Fibroblast of villous mesenchyme (primary cell): ENCODE results near the gene TTC7B. TPM values are rescaled to one million over a fixed set of nuclear protein-coding genes. Genes with fewer than 3 reads are reported as not detected.
A peak's percentile ranks its signal among the peaks of the same experiment; 100 is the strongest.

Experiments used
- DNase-seq: peaks from one replicate; pipeline ENCODE4 v3.0.0-alpha.2; 2010; ENCODE audit warnings: low read depth
- H3K4me3 ChIP-seq: 2 replicates; pipeline ENCODE4 v1.5.1; 2011; ENCODE audit warnings: low read depth, mild to moderate bottlenecking, low read length
- total RNA-seq: library from RNA; depleted of rRNA; stranded (reverse); fragments of >200 nt; gene quantifications from 2 replicates; pipeline ENCODE4 v1.2.3, GENCODE V29; 2012
- TF ChIP-seq, protein P1 (sequence below): IDR thresholded peaks from 2 replicates; pipeline ENCODE4 v1.5.1; 2012; ENCODE audit warnings: low read depth, mild to moderate bottlenecking, low read length; ENCODE audit not compliant: insufficient read depth

The TTC7B gene
- total RNA-seq, 1 donor: 16.8 TPM

DNA sequence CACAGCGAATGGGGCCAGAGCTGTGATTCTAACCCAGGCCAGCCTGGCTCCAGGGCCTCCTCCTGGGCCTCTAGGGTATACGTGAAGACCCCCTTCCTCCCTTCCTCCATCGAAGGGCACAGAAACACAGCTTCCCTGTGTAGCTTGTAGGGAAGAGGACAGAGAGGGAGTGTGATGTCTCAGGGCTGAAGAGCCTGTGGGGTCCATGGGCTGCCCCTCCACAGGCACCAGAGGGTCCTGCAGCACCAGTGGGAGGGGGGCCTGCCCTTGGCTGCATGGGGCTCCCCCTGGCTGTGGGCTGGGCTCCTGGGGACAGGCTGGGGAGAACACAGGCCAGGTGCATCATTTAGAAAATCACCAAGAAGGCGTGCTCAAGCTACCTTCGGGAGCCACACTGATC, 240.9 kb downstream of the TTC7B start:
- DNase-seq: no peak
- TF ChIP-seq, protein P1, sequence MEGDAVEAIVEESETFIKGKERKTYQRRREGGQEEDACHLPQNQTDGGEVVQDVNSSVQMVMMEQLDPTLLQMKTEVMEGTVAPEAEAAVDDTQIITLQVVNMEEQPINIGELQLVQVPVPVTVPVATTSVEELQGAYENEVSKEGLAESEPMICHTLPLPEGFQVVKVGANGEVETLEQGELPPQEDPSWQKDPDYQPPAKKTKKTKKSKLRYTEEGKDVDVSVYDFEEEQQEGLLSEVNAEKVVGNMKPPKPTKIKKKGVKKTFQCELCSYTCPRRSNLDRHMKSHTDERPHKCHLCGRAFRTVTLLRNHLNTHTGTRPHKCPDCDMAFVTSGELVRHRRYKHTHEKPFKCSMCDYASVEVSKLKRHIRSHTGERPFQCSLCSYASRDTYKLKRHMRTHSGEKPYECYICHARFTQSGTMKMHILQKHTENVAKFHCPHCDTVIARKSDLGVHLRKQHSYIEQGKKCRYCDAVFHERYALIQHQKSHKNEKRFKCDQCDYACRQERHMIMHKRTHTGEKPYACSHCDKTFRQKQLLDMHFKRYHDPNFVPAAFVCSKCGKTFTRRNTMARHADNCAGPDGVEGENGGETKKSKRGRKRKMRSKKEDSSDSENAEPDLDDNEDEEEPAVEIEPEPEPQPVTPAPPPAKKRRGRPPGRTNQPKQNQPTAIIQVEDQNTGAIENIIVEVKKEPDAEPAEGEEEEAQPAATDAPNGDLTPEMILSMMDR: no peak
- no peak overlapping the region for H3K4me3 ChIP-seq

DNA sequence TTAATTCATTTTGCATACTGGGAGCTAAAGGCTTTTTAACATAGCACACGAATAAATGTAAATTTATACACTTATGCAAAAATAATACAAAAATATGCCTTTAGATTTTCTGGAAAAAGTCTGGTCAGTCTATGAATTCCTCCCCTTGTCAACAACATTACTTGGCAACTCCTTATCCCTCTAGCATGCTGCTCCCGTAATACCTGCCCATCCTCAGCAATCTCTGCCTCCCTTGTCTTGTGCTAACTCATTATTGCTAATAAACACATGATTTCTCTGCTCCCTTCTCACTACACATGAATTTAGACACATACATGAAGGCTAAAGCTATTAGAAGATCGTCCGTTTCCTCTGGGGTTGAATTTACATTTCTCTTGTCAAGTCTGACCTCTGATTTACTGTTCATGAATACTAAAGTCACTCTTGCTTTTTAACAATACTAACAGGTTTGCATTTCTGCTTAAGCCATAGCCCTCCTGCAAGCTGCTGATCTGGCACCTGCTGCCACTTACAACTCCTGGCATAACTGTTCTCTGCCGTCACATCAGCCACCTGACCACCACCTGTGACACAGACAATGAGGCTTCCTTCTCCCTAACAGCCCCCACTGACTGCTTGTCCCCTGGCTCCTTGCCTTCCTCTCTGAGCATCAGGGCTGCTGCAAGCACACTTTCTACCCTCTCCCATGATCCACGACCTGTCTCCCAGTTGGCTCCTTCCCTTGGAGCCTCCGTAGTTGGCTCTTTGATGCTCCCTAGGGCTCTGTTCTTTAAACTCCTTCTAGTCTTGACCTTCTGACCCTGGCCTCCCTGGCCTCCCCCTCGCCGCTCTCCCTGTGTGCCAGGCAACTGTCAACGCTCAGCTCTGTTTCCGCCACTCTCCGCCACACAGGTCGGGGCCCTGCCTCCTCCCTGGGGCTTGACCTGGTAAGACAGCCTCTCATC, 241.8 kb downstream of the TTC7B start:
- DNase-seq: no peak
- TF ChIP-seq, protein P1: no peak
- no peak overlapping the region for H3K4me3 ChIP-seq

DNA sequence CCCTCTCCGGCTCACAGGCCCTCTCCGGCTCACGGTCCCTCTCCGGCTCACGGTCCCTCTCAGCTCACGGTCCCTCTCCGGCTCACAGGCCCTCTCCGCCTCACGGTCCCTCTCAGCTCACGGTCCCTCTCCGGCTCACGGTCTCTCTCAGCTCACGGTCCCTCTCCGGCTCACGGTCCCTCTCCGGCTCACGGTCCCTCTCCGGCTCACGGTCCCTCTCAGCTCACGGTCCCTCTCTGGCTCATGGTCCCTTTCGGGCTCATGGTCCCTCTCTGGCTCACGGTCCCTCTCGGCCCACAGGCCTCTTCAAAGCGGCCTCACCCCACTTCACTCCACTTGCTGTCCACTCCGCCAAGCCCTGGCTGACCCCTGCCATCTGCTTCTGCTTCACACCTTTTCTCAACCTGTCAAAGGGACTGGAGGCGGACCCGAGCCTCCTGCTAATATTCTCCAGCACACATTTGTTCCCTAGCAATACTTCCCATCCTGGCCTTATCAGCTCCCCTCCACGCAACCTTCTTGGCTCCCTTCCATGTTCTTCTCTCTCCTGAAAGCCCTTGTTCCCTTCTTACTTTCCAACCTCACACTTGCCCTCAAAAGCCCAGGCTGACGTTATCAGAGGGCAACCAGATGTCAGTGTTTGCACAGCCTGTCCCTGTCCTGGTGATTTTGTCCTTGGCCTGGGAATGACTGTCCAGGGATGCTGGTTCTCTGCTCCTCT, 242.7 kb downstream of the TTC7B start:
- peak; percentile 26 for DNase-seq
- TF ChIP-seq, protein P1: no peak
- no peak overlapping the region for H3K4me3 ChIP-seq

DNA sequence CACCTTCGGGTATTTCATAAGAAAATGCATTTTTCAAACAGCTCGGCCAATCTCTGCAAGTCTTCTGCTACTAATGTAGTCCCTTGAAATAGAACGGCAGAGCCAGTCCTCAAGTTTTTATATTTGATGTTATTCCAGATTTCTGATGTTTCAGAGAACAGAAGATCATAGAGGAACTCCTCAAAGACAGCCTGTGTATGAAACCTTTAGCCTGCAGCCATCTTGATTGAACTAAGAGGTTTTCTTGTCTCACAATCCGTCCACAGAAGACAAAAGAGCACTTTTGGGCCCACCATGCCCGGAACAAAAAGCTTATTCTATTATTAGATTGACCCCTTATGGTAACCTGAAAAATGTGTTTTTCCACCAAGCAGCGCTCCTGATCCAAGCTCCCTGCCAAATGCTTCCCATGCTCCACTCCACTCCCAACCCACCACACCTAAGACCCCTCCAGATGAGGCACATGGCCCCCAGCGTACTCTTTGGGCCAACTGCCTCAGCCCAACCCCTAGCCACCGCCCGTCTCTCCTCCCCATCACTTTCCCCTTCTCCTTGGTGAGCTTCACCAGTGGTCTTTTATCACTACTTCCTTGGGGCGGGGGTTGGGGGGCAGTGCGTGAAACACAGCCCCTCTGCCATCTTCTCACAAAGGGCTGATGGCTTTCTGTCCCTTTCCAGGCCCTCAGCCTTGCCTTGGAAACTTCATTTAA, 243.6 kb downstream of the TTC7B start:
- DNase-seq: no peak
- TF ChIP-seq, protein P1: no peak
- no peak overlapping the region for H3K4me3 ChIP-seq

DNA sequence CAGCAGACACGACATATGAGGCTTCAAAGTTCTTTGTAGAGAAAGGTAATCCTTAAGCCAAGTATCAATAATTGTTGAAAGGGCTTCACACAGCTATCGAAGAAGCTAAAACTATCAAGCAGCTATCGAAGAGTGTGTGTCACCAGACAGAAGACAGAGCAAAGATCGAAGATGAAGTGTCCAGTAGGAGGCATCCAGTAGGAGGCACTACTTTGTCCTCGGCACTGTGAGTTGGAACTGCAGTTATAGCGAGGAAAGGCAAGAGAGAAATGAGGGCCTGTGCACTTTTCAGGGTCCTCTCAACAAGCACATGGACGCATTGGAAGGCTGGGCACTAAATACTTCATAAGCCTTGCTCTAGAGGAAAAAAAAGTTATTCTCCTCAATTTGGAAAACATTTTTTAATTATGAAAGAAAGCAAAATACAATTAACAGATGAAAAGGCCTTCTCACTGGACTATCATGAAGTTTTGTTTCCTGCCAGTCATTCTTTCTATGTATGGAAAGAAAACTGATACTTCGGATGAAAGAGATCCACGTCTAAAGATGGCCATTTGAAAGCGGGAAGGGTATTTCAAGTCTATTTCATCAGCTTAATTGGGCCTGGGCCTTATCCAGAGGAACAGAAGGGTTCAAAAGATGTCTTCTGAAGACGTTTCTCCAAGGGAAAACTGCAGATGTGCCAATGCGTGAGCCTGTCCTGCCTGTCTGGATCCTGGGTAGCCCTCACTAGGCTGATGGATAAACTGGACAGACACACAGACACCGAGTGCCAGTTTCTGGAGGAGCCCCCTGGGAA, 244.9 kb downstream of the TTC7B start:
- no peak overlapping the region for H3K4me3 ChIP-seq
- TF ChIP-seq, protein P1: no peak
- DNase-seq: no peak

DNA sequence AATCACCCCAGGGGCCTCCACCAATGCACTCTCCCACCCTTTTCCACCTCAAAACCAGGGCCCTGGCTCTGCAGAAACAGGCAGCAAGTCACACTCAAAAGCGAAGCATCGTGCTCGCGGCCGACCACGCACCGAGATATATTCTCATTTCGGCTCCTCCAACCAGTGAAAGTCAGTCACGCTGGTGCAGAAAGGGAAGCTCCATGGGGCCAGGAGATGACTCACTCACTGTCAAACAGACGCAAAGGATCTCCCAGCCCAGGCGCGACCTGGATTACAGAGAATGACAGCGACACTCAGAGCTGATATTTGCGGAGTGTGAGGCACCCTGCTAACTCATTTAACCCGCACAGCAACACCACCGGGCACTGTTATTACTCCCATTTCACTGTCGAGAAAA, 245.8 kb downstream of the TTC7B start:
- TF ChIP-seq, protein P1: no peak
- no peak for DNase-seq
- H3K4me3 ChIP-seq: no peak overlapping the region
